Activated naive CD8-positive, alpha-beta T cell (primary cell): Measurements from ENCODE around the gene TAOK3.
A peak's percentile ranks its signal among the peaks of the same experiment; 100 is the strongest.

Experiments
- H3K27ac Mint-ChIP-seq: one replicate; pipeline ENCODE4 v1.8.0; 2021; ENCODE audit warnings: mixed read lengths
- H3K27me3 Mint-ChIP-seq: one replicate; pipeline ENCODE4 v1.8.0; 2021; ENCODE audit warnings: mixed read lengths
- H3K36me3 Mint-ChIP-seq: one replicate; pipeline ENCODE4 v1.8.0; 2021; ENCODE audit warnings: mixed read lengths
- H3K4me1 Mint-ChIP-seq: one replicate; pipeline ENCODE4 v1.8.0; 2021; ENCODE audit warnings: low read depth, mixed read lengths
- H3K4me3 Mint-ChIP-seq: one replicate; pipeline ENCODE4 v1.8.0; 2021; ENCODE audit warnings: mild to moderate bottlenecking, mixed read lengths
- H3K9me3 Mint-ChIP-seq: one replicate; pipeline ENCODE4 v1.8.0; 2021; ENCODE audit warnings: low read depth, mixed read lengths

The TAOK3 gene

GRCh38 chr12:118334939-118335567 is 37.7 kb downstream of the TAOK3 start:
- H3K27me3 Mint-ChIP-seq = no peaks in the 10 kb centered on the region
- peaks cover 15% of the 10 kb centered on the region for H3K36me3 Mint-ChIP-seq
- no peak overlapping the region for H3K27ac Mint-ChIP-seq
- no peaks in the 10 kb centered on the region for H3K9me3 Mint-ChIP-seq
- H3K4me1 Mint-ChIP-seq = peaks cover 55% of the 10 kb centered on the region
- H3K4me3 Mint-ChIP-seq = no peak overlapping the region

DNA sequence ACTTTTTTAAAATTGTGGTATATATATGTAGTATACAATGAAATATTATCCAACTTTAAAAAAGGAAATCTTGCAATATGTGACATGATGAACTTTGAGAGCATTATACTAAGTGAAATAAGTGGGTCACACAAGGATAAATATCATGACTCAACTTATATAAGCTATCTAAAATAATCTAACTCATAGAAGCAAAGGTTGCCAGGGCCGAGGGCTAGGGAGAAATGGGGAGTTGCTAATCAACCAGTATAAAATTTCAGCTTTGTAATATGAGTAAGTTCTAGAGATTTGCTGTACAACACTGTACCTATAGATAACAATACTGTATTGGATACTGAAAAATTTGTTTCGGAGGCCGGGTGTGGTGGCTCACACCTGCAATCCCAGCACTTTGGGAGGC is 38.5 kb downstream of the TAOK3 start:
- H3K4me1 Mint-ChIP-seq = peaks cover 55% of the 10 kb centered on the region
- H3K36me3 Mint-ChIP-seq = peaks cover 18% of the 10 kb centered on the region
- no peaks in the 10 kb centered on the region for H3K27me3 Mint-ChIP-seq
- H3K9me3 Mint-ChIP-seq = no peaks in the 10 kb centered on the region
- H3K4me3 Mint-ChIP-seq = no peak overlapping the region
- no peak overlapping the region for H3K27ac Mint-ChIP-seq

DNA sequence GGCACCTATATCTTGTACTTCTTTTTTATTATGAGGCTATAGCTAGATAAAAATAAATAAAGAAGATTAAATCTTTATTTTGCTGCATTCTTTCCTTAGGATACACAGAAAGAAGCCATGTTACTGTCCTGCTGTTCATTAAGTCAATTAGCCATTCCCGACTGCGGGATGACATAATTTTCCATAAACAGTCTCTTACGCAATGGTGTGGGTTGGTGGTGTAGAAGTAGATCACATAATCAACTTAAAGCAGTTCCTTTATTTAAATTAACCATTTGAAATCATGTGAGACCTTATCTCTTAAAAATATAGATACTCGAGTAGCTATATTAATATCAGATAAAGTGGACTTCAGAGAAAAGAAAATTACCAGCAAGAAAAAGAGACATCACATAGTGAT is 40.2 kb downstream of the TAOK3 start:
- no peak overlapping the region for H3K27ac Mint-ChIP-seq
- peaks cover 53% of the 10 kb centered on the region for H3K4me1 Mint-ChIP-seq
- no peaks in the 10 kb centered on the region for H3K27me3 Mint-ChIP-seq
- peaks cover 18% of the 10 kb centered on the region for H3K36me3 Mint-ChIP-seq
- H3K9me3 Mint-ChIP-seq = no peaks in the 10 kb centered on the region
- no peak overlapping the region for H3K4me3 Mint-ChIP-seq

DNA sequence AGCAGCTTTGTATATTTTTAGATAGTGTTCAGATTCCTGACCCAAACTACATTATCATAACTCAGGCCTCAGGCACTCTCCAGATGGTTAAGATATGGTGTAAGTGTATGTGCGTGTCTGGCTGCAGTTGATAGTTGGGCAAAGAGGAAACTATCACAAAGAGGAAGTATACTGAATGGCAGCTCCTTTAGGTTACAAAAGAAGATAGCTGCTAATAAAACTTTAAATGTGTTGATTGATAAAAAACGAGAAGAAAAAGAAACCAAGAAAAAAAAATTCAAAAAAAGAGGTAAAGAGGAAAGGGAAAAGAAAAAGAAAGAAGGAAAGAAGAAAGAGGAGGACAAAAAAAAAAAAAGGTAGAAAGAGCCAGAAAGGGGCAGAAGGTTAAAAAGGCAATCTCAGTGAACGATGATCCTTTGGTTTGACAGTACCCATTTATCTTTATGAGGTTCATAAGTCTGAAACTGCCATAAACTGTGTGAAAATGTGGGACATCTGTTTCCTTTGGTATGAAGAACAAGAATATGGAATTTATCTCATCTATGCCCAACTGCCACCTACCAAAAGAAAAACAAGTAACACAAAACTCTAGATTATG is 42.2 kb downstream of the TAOK3 start:
- no peak overlapping the region for H3K27ac Mint-ChIP-seq
- no peak overlapping the region for H3K4me3 Mint-ChIP-seq
- peaks cover 19% of the 10 kb centered on the region for H3K36me3 Mint-ChIP-seq
- H3K9me3 Mint-ChIP-seq = no peaks in the 10 kb centered on the region
- peaks cover 49% of the 10 kb centered on the region for H3K4me1 Mint-ChIP-seq
- H3K27me3 Mint-ChIP-seq = no peaks in the 10 kb centered on the region

DNA sequence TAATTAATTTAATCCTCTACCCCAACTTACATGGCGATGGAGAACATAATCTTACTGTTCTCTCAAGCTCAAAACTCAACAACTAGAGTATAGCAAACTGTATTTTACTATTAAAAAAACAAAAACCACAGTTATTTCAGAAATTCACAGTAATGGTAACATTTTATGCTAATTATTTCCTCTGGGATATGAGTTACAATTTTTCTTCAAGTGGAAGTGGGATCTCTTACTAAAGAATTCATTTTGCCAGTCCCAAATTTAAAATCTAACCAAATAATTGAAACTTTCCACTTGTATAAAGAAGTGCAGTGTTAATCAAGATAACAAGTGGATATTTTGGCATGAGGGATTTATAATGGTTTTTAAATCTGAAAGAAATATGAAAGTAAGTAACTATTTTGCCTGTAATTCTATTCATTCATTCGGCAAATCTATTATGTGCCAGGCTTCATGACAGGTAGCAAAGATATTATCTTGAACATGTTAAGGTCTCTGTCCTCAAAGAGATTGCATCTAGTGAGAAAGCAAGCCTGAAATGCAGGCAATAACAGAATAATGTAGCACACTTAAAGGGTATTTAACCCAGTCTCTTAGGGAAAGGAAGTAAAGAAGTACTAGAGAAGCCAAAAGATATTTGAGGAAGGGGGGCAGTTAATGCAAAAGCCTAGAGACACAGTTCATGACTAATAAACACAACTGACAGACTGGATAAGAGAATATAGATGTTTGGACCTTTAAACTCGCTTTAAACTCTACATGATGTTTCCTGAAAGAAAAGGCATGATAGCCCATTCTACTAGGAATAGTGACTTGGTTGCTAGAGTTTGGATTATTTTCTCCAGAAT is 44.0 kb downstream of the TAOK3 start:
- Mint-ChIP-seq H3K4me3 (no peak overlapping the region), H3K36me3 (peaks cover 16% of the 10 kb centered on the region), H3K4me1 (peaks cover 57% of the 10 kb centered on the region), H3K27ac (no peak overlapping the region), H3K9me3 (no peaks in the 10 kb centered on the region), H3K27me3 (no peaks in the 10 kb centered on the region)

DNA sequence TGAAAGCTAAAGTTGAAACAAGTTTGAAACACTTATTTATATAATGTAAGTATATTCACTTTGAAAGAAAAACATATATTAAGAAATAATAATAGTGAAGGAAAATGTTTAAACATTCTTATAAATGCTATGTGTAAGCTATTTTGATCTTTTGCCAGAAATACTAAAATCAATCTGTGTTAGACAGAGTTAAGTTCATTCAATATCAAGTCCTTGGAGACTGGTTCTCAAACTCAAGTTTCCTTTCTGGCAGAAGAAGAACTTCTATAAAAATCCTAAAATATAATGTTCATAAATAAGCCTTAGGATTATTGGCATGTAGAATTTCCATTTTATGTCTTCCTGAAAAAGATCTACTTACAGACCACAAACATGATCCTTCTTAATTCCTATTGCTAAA is 45.3 kb downstream of the TAOK3 start:
- Mint-ChIP-seq H3K27ac (no peak overlapping the region), H3K27me3 (no peaks in the 10 kb centered on the region), H3K4me1 (peaks cover 52% of the 10 kb centered on the region), H3K4me3 (no peak overlapping the region), H3K36me3 (peaks cover 8% of the 10 kb centered on the region), H3K9me3 (no peaks in the 10 kb centered on the region)

- no peaks in the 10 kb centered on the region for H3K9me3 Mint-ChIP-seq
- H3K4me3 Mint-ChIP-seq = no peak overlapping the region
- H3K36me3 Mint-ChIP-seq = peaks cover 8% of the 10 kb centered on the region
- H3K27me3 Mint-ChIP-seq = no peaks in the 10 kb centered on the region
- H3K4me1 Mint-ChIP-seq = peaks cover 49% of the 10 kb centered on the region
- H3K27ac Mint-ChIP-seq = no peak overlapping the region
Measured at GRCh38 chr12:118326991-118327390, 45.7 kb downstream of the TAOK3 start.

DNA sequence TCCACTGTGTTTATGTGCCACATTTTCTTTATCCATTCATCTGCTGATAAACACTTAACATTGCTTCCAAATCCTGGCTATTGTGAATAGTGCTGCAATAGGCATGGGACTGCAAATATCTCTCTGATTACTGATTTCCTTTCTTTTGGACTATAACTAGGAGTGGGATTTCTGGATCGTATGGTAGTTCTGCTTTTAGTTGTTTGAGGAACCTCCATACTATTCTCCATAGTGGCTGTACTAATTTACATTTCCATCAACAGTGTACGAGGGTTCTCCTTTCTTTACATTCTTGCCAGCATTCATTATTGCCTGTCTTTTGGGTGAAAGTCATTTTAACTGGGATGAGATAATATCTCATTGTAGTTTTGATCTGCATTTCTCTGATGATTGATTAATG is 47.6 kb downstream of the TAOK3 start:
- Mint-ChIP-seq H3K27me3 (no peaks in the 10 kb centered on the region), H3K27ac (no peak overlapping the region), H3K36me3 (peaks cover 8% of the 10 kb centered on the region)

GRCh38 chr12:118319627-118320026 is 53.1 kb downstream of the TAOK3 start:
- Mint-ChIP-seq H3K4me1 (peaks cover 39% of the 10 kb centered on the region), H3K36me3 (peaks cover 10% of the 10 kb centered on the region), H3K27ac (no peak overlapping the region)

More for the DNA sequence above, 47.6 kb downstream of the TAOK3 start:
- no peak overlapping the region for H3K4me3 Mint-ChIP-seq
- H3K9me3 Mint-ChIP-seq = no peaks in the 10 kb centered on the region
- peaks cover 43% of the 10 kb centered on the region for H3K4me1 Mint-ChIP-seq

GRCh38 chr12:118318744-118319143 is 54.0 kb downstream of the TAOK3 start:
- H3K36me3 Mint-ChIP-seq = peaks cover 10% of the 10 kb centered on the region
- no peak overlapping the region for H3K27ac Mint-ChIP-seq
- H3K9me3 Mint-ChIP-seq = no peaks in the 10 kb centered on the region
- peaks cover 38% of the 10 kb centered on the region for H3K4me1 Mint-ChIP-seq
- H3K27me3 Mint-ChIP-seq = no peaks in the 10 kb centered on the region
- no peak overlapping the region for H3K4me3 Mint-ChIP-seq

More at GRCh38 chr12:118319627-118320026, 53.1 kb downstream of the TAOK3 start:
- no peaks in the 10 kb centered on the region for H3K9me3 Mint-ChIP-seq
- no peak overlapping the region for H3K4me3 Mint-ChIP-seq
- H3K27me3 Mint-ChIP-seq = no peaks in the 10 kb centered on the region

- H3K4me3 Mint-ChIP-seq = no peak overlapping the region
Measured at GRCh38 chr12:118317729-118318128, 55.0 kb downstream of the TAOK3 start.

DNA sequence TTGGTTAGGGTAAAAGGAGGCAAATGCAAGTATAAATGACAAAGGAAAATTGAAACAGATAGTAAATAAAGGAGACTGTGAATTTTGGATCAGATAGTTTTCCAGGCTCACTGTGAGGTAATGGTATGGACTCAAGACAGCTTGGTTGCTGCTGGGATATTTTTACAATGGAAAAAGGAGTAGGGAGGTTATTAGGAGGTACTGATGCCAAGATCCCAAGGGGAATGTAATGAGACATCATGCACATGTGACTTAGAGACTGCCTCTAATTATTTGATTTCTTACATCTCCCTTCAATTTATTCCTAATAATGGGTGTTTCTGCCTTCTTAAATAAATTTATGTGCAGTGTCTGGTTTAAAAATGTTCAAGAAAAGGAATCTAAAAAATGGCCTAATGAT is 56.9 kb downstream of the TAOK3 start:
- Mint-ChIP-seq H3K4me3 (no peak overlapping the region), H3K4me1 (peaks cover 40% of the 10 kb centered on the region), H3K9me3 (no peaks in the 10 kb centered on the region), H3K27ac (no peak overlapping the region), H3K36me3 (peaks cover 12% of the 10 kb centered on the region), H3K27me3 (no peaks in the 10 kb centered on the region)

More at GRCh38 chr12:118317729-118318128, 55.0 kb downstream of the TAOK3 start:
- peaks cover 10% of the 10 kb centered on the region for H3K36me3 Mint-ChIP-seq
- peaks cover 36% of the 10 kb centered on the region for H3K4me1 Mint-ChIP-seq
- H3K27me3 Mint-ChIP-seq = no peaks in the 10 kb centered on the region
- no peaks in the 10 kb centered on the region for H3K9me3 Mint-ChIP-seq
- H3K27ac Mint-ChIP-seq = no peak overlapping the region

DNA sequence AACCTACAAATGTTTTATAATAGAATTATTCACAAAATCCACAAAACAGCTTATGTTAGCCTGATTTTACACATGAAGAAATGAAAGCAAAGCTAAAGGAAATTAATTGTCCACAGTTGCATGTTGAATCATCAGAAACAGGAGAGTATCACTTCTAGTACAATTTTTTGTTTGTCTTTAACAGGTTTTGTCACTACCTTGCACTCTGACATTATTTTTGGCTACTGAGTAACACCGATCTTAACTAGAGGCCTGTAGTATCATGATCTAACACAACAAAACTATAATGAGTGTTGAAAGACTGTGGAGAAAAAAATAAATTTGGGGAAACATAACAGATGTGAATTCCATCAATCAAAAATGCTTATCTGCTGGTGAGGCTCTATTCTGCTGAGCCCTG is 60.1 kb downstream of the TAOK3 start:
- no peaks in the 10 kb centered on the region for H3K27me3 Mint-ChIP-seq
- H3K9me3 Mint-ChIP-seq = no peaks in the 10 kb centered on the region
- no peak overlapping the region for H3K4me3 Mint-ChIP-seq
- peaks cover 2% of the 10 kb centered on the region for H3K36me3 Mint-ChIP-seq
- peak overlapping the region; percentile 92 for H3K27ac Mint-ChIP-seq
- H3K4me1 Mint-ChIP-seq = peaks cover 46% of the 10 kb centered on the region

- Mint-ChIP-seq H3K4me3 (no peak overlapping the region), H3K36me3 (peaks cover 2% of the 10 kb centered on the region), H3K9me3 (no peaks in the 10 kb centered on the region), H3K27ac (no peak overlapping the region), H3K4me1 (peaks cover 52% of the 10 kb centered on the region), H3K27me3 (no peaks in the 10 kb centered on the region)
Measured at GRCh38 chr12:118311666-118312065, 61.0 kb downstream of the TAOK3 start.

- Mint-ChIP-seq H3K27ac (no peak overlapping the region), H3K9me3 (no peaks in the 10 kb centered on the region), H3K4me3 (no peak overlapping the region), H3K36me3 (peaks cover 2% of the 10 kb centered on the region), H3K4me1 (peaks cover 47% of the 10 kb centered on the region), H3K27me3 (no peaks in the 10 kb centered on the region)
Measured at GRCh38 chr12:118310320-118310719, 62.4 kb downstream of the TAOK3 start.
